DOHH2 (cell line): ENCODE data around the gene RNF123.

Source experiments
- CTCF ChIP-seq: fragments of 200-600 bp; sonication (generic); IDR thresholded peaks from one replicate; pipeline ENCODE4 v1.5.1; 2014; ENCODE audit warnings: antibody characterized with exemption, mild to moderate bottlenecking, low read depth, low read length; ENCODE audit not compliant: poor library complexity, severe bottlenecking
- EZH2phosphoT487 ChIP-seq: fragments of 200-600 bp; sonication (generic); IDR thresholded peaks from 2 replicates; pipeline ENCODE4 v1.6.1; 2017; ENCODE audit warnings: borderline replicate concordance, mild to moderate bottlenecking, antibody characterized with exemption, low read length, moderate library complexity, mixed read lengths

DNA sequence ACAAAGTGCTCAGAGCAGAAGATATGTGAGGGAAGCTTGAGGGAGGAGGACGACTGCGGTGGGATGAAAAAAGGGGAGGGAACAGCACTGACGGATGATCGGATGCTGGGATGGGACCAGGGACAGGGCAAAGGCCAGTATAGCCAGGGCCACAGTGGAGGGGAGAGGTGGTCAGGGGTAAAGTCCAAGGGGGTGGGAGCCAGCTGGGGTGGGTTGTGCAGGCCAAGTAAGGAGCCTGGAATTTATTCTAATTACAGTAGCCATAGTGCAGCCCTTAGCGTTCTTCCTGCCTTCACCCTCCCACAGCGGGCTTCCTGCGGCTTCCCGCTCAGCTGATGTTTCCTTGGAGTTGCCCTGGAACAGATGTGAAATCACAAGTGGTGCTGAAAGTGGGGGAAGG is 22.8 kb upstream of the RNF123 start:
- no peak for TF ChIP-seq CTCF
- no peak for TF ChIP-seq EZH2phosphoT487
